ENCODE measurements around the gene COA1. TPM values are rescaled to one million over a fixed set of nuclear protein-coding genes. Genes with fewer than 3 reads are reported as not detected.

Gene COA1
- total and polyA plus RNA-seq, 2 donors (not counting 3 experiments of a cell fraction or from before 2014, with no cell fraction given), result 38.1 to 55.1 TPM

DNA sequence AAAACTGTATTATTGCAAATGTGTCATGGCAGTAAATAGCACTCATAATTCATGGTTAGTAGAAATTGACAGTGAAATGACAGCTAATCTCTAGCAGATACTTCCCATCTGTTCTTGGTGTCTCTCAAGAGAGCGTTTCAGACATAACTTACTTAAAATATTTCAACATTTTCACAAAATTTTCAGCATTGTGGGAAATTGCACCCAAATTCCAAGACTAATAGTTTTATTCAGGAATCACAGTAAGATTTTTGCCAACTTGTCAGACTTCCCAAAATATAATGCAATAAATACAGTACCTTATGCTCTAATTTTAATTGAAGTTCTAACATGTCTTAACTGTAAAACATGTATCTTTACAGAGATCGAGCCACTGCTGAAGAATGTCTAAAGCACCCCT lies 105.2 kb downstream of the COA1 start:
- TF ChIP-seq FOS (IDR thresholded peaks at IDR 0.05; ENCODE audit: borderline replicate concordance, insufficient read depth, low read length), result no peak
- TF ChIP-seq MAX (IDR thresholded peaks at IDR 0.05; ENCODE audit: insufficient read depth, insufficient read length), result no peak
- TF ChIP-seq MYC (IDR thresholded peaks at IDR 0.05; ENCODE audit: low read depth, low read length), result no peak
- TF ChIP-seq POLR2A (IDR thresholded peaks at IDR 0.05; ENCODE audit: low read depth, low read length), result no peak
- no peak for TF ChIP-seq JUN (IDR thresholded peaks at IDR 0.05; ENCODE audit: borderline replicate concordance, insufficient read depth, insufficient read length, low read depth)
- no peak for TF ChIP-seq GATA2 (IDR thresholded peaks at IDR 0.05; ENCODE audit: insufficient read depth, insufficient read length, low read depth, low read length)
- TF ChIP-seq, protein P1, sequence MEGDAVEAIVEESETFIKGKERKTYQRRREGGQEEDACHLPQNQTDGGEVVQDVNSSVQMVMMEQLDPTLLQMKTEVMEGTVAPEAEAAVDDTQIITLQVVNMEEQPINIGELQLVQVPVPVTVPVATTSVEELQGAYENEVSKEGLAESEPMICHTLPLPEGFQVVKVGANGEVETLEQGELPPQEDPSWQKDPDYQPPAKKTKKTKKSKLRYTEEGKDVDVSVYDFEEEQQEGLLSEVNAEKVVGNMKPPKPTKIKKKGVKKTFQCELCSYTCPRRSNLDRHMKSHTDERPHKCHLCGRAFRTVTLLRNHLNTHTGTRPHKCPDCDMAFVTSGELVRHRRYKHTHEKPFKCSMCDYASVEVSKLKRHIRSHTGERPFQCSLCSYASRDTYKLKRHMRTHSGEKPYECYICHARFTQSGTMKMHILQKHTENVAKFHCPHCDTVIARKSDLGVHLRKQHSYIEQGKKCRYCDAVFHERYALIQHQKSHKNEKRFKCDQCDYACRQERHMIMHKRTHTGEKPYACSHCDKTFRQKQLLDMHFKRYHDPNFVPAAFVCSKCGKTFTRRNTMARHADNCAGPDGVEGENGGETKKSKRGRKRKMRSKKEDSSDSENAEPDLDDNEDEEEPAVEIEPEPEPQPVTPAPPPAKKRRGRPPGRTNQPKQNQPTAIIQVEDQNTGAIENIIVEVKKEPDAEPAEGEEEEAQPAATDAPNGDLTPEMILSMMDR (IDR thresholded peaks at IDR 0.05; ENCODE audit: extremely low read depth in 1 of 2, insufficient read depth in 1 of 2, low read depth in 1 of 2, low read length in 2 of 2), result no peak
- TF ChIP-seq POLR2AphosphoS5 (IDR thresholded peaks at IDR 0.05; ENCODE audit: insufficient read depth, low read depth, low read length), result no peak
- TF ChIP-seq EZH2 (IDR thresholded peaks at IDR 0.05; ENCODE audit: borderline replicate concordance, low read depth, low read length, severe bottlenecking), result no peak
- H3K4me1 ChIP-seq (ENCODE audit: control insufficient read depth, extremely low read depth, insufficient read depth, low read length), result peaks cover 5% of the 10 kb centered on the region
- H3K36me3 ChIP-seq (ENCODE audit: control insufficient read depth in 2 of 2, extremely low read depth in 1 of 2, insufficient read depth in 2 of 2, low read length in 2 of 2), result peaks cover 7 to 18% of the 10 kb centered on the region in 2 experiments
- ChIA-PET CTCF (no interaction called here), POLR2A (no interaction called here)
- no peaks in the 10 kb centered on the region for H3K9me1 ChIP-seq (replicated peaks; ENCODE audit: control insufficient read depth, extremely low read depth, insufficient read depth, low read length)
- peak; percentile 40 for FAIRE-seq
- DNase-seq (ENCODE audit: low read depth, low spot score), result no peak
- H2AFZ ChIP-seq (ENCODE audit: low read depth, low read length), result no peak overlapping the region
- no TSS peak for BruUV-seq (replicated peaks)
- peaks cover 79% of the 10 kb centered on the region for H3K79me2 ChIP-seq (ENCODE audit: control insufficient read depth, insufficient read depth, low read length)
- H3K9me3 ChIP-seq (replicated peaks; ENCODE audit: control insufficient read depth, insufficient read depth, low read length), result no peaks in the 10 kb centered on the region
- no peaks in the 10 kb centered on the region for H4K20me1 ChIP-seq (replicated peaks; ENCODE audit: control insufficient read depth, extremely low read depth, insufficient read depth, low read length)
- H3K4me2 ChIP-seq (ENCODE audit: insufficient read depth, low read length), result no peak overlapping the region
- intact Hi-C loops (cut with micrococcal nuclease), result no loop called here
- H3K9ac ChIP-seq (replicated peaks; ENCODE audit: extremely low read depth, insufficient read depth, low read length), result no peak overlapping the region
- no peak overlapping the region for H3K27ac ChIP-seq (ENCODE audit: insufficient read depth, low read depth, low read length)
- dilution Hi-C loops (cut with MboI; ENCODE audit: extremely low pct_ligation_motif_present, low sequenced_read_pairs), result no loop called here
- H3K27me3 ChIP-seq (ENCODE audit: control insufficient read depth in 2 of 2, insufficient read depth in 2 of 2, low read length in 2 of 2), result no peaks in the 10 kb centered on the region
- no peak overlapping the region for H3K4me3 ChIP-seq (replicated peaks in 1 of 3; ENCODE audit: insufficient read depth in 1 of 3, low read depth in 1 of 3, low read length in 3 of 3)
